Nephron (organoid): ENCODE data around the gene SMG6.
A peak's percentile ranks its signal among the peaks of the same experiment; 100 is the strongest.

Source experiments
- H3K27ac Mint-ChIP-seq, 3 experiments: 2 replicates each; pipeline ENCODE4 v1.8.0; 2020; ENCODE audit warnings: mixed read lengths in 3 of 3, mild to moderate bottlenecking in 2 of 3, moderate library complexity in 1 of 3
- H3K27me3 Mint-ChIP-seq: 2 replicates; pipeline ENCODE4 v1.8.0; 2021; ENCODE audit warnings: low read depth, mild to moderate bottlenecking, moderate library complexity, mixed read lengths
- H3K36me3 Mint-ChIP-seq: 2 replicates; pipeline ENCODE4 v1.8.0; 2020; ENCODE audit warnings: low read depth, mixed read lengths
- H3K4me1 Mint-ChIP-seq: 2 replicates; pipeline ENCODE4 v1.8.0; 2020; ENCODE audit warnings: mixed read lengths
- H3K4me3 Mint-ChIP-seq, 3 experiments: 2 replicates each; pipeline ENCODE4 v1.8.0; 2020; ENCODE audit warnings: mild to moderate bottlenecking in 3 of 3, mixed read lengths in 3 of 3, moderate library complexity in 2 of 3
- H3K9me3 Mint-ChIP-seq: 2 replicates; pipeline ENCODE4 v1.8.0; 2020; ENCODE audit warnings: mixed read lengths
- CTCF ChIP-seq, 3 experiments: fragments of 200-600 bp; sonication (generic); IDR thresholded peaks; one replicate each; pipeline ENCODE4 v1.5.0; 2021; ENCODE audit warnings: antibody characterized with exemption in 3 of 3; ENCODE audit not compliant: unreplicated experiment in 3 of 3

The SMG6 gene

GRCh38 chr17:2140683-2141082 lies 162.9 kb downstream of the SMG6 start:
- Mint-ChIP-seq H3K4me3 (no peak overlapping the region), H3K27ac (peak overlapping the region in 2 of 3 experiments; percentile 37 to 59), H3K9me3 (no peaks in the 10 kb centered on the region)

DNA sequence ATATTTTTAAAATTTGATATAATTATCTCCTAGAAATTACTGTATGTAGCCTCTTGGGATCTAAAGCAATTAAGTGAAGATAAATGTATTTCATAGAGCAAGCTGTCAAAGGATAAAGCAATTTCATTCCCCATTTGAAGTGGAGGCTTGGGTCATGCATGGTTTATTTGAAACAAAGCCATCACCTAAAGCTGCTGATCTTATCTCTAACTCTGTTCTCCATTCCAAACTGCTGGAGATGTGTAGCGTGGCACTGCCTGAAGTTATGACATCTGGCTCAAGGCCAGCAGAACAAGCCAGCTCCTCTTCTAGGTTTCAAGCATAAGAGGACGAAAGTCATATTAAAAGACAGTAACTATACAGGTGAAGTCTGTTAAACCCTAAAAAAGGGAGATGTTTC lies 164.8 kb downstream of the SMG6 start:
- H3K27me3 Mint-ChIP-seq: no peaks in the 10 kb centered on the region
- TF ChIP-seq CTCF (IDR thresholded peaks at IDR 0.05; ENCODE audit: unreplicated experiment in 3 of 3): no peak
- peak overlapping the region; percentile 94 to 96 (median 95) for H3K27ac Mint-ChIP-seq
- H3K36me3 Mint-ChIP-seq: peaks cover 11% of the 10 kb centered on the region
- H3K4me1 Mint-ChIP-seq: peaks cover 27% of the 10 kb centered on the region
- H3K4me3 Mint-ChIP-seq: no peak overlapping the region
- no peaks in the 10 kb centered on the region for H3K9me3 Mint-ChIP-seq

More at GRCh38 chr17:2140683-2141082, 162.9 kb downstream of the SMG6 start:
- Mint-ChIP-seq H3K27me3 (no peaks in the 10 kb centered on the region), H3K4me1 (peaks cover 27% of the 10 kb centered on the region), H3K36me3 (peaks cover 11% of the 10 kb centered on the region)
- TF ChIP-seq CTCF (IDR thresholded peaks at IDR 0.05; ENCODE audit: unreplicated experiment in 3 of 3): no peak

DNA sequence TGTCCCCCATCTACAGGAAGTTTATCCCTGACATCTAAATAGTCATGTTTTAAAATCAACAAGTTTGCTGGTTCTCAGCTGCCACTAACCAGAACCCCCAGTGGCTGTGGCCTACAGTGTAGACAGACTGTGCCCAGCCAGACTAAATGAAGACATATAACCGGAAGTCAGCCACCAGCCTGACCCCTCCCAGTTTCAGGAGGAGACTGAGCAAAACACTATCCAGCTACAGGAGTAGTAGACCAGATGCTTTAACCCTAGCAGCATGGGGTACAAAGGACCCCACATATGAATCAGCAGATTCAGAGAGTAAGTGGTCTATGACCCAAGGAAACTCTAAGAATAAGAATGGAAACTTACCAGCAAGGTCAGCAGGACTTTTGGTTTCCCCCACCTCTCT lies 165.3 kb downstream of the SMG6 start:
- no peak for TF ChIP-seq CTCF (IDR thresholded peaks at IDR 0.05; ENCODE audit: unreplicated experiment in 3 of 3)
- H3K27me3 Mint-ChIP-seq: no peaks in the 10 kb centered on the region
- peaks cover 9% of the 10 kb centered on the region for H3K36me3 Mint-ChIP-seq
- H3K27ac Mint-ChIP-seq: peak overlapping the region; percentile 94 to 96 (median 95)
- H3K9me3 Mint-ChIP-seq: no peaks in the 10 kb centered on the region
- H3K4me3 Mint-ChIP-seq: no peak overlapping the region
- peaks cover 27% of the 10 kb centered on the region for H3K4me1 Mint-ChIP-seq

DNA sequence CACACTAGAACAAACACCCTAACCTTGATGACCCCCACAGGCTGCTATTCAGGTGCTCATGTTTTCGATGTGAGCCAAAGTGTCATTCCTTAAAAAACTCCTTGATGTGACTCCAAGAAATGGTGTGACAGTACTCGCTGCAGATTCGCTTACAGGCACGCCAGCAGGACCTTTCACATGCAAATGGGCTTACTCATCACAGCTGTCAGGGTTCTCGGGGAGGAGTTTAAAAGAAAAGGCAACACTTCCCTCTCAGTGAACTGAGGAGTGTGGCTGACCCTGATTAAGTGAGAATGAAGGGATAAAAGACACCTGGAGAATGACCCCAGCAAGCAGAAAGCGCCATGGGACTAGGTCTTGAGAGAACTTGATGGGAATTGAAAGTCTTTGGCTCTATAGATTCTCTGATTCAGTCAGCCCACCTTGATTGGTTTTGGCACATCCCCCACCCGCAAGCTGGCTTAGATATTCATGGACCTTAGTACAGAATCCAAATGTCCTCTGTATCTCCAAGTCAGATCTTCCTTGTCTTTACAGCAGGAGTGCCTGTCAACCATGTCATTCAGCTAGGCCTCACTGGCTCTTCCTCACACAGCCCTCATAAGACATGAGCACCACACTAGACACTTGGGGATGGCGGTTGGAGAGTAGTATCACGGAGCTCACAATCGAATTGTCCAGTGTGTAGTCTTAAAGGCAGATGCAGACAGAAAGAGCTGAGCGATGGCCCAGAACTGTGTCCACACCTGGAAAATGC lies 166.1 kb downstream of the SMG6 start:
- H3K4me1 Mint-ChIP-seq: peaks cover 27% of the 10 kb centered on the region
- peak overlapping the region; percentile 94 to 96 (median 95) for H3K27ac Mint-ChIP-seq
- H3K9me3 Mint-ChIP-seq: no peaks in the 10 kb centered on the region
- H3K4me3 Mint-ChIP-seq: peak overlapping the region in 2 of 3 experiments; percentile 12 to 19
- TF ChIP-seq CTCF (IDR thresholded peaks at IDR 0.05; ENCODE audit: unreplicated experiment in 3 of 3): no peak
- H3K27me3 Mint-ChIP-seq: no peaks in the 10 kb centered on the region
- H3K36me3 Mint-ChIP-seq: peaks cover 6% of the 10 kb centered on the region

DNA sequence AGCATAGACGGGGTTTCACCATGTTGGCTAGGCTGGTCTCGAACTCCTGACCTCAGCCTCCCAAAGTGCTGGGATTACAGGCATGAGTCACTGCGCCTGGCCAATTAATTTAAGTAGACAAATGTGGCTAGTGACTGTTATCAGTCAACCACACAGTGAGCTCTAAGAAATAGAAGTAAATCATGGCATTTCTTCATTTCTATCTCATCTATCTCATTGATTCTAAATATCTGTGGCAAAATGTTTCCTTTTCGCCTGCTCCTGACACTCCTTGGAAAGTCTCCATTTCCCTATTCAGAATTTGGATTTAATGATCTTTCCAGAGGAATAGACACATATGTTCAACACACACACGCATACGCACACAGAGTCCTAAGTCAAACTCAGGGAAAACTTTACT lies 167.3 kb downstream of the SMG6 start:
- Mint-ChIP-seq H3K9me3 (no peaks in the 10 kb centered on the region), H3K4me3 (no peak overlapping the region), H3K4me1 (peaks cover 27% of the 10 kb centered on the region), H3K27me3 (no peaks in the 10 kb centered on the region), H3K27ac (peak overlapping the region; percentile 38 to 75 (median 72)), H3K36me3 (peaks cover 6% of the 10 kb centered on the region)
- TF ChIP-seq CTCF (IDR thresholded peaks at IDR 0.05; ENCODE audit: unreplicated experiment in 3 of 3): no peak

GRCh38 chr17:2128011-2128410 lies 175.6 kb downstream of the SMG6 start:
- no peak for TF ChIP-seq CTCF (IDR thresholded peaks at IDR 0.05; ENCODE audit: unreplicated experiment in 3 of 3)
- peak overlapping the region in 2 of 3 experiments; percentile 10 to 14 for H3K27ac Mint-ChIP-seq
- no peaks in the 10 kb centered on the region for H3K9me3 Mint-ChIP-seq
- no peaks in the 10 kb centered on the region for H3K27me3 Mint-ChIP-seq
- peaks cover 9% of the 10 kb centered on the region for H3K36me3 Mint-ChIP-seq
- no peak overlapping the region for H3K4me3 Mint-ChIP-seq
- H3K4me1 Mint-ChIP-seq: peaks cover 18% of the 10 kb centered on the region
